ENCODE data around the gene CGB7. TPM values are rescaled to one million over a fixed set of nuclear protein-coding genes. Genes with fewer than 3 reads are reported as not detected.

CGB7 gene
- total RNA-seq, 1 experiment from 2014 or later = 1.0 TPM

DNA sequence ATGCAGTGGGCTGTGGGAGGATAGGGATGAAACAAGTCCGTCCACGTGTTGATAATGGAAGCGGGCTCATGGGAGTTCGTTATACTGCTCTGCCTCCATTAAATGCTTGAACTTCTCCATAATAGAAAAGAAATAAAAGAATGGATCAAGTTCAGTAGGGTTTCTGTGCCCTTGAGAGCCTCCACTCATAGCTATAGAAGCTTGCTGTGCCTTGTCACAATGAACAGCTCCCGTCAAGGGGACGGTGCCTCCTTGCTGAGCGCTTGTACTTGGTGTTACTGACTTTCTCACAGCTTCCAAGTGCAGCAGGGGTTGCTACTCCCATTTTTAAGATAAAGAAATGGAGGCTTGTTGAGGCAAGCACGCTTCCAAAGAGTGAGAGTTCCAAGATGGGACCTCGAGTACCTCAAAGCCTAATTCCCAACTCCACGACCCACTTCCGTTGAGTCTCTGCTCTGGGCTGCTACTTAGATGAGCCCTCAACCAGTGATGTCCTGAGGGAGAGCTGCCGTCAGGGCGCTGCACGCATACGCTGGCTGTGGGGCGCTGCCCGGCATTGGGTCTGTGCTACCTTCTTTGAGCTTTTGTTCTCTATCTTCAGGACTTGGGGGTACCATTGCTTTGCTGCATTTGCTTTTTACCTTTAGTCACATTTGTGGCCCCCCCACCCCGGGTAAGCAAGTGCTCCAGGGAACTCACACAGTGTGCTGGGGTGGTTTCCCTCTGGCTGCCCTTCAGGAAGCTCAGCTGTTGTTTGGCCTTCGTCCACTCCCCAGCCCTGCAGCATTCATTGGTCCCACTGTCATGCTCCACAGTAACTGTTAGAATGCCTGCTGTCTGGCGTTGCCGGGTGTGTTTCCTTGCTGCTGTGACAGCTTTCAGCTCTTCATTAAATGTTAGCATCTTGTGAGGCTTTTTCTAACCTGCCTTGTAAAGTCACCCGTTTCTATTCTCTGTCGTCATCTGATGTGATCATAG, 37.2 kb upstream of the CGB7 start:
- CTCF ChIA-PET = interaction anchor here (0.6 to 0.8 kb wide), 5 partner anchors 41 to 233 kb away, joined by 3 to 5 read pairs (median 4); no protein-coding TSS in a partner anchor
- TF ChIP-seq, protein P1, sequence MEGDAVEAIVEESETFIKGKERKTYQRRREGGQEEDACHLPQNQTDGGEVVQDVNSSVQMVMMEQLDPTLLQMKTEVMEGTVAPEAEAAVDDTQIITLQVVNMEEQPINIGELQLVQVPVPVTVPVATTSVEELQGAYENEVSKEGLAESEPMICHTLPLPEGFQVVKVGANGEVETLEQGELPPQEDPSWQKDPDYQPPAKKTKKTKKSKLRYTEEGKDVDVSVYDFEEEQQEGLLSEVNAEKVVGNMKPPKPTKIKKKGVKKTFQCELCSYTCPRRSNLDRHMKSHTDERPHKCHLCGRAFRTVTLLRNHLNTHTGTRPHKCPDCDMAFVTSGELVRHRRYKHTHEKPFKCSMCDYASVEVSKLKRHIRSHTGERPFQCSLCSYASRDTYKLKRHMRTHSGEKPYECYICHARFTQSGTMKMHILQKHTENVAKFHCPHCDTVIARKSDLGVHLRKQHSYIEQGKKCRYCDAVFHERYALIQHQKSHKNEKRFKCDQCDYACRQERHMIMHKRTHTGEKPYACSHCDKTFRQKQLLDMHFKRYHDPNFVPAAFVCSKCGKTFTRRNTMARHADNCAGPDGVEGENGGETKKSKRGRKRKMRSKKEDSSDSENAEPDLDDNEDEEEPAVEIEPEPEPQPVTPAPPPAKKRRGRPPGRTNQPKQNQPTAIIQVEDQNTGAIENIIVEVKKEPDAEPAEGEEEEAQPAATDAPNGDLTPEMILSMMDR (IDR thresholded peaks at IDR 0.05; ENCODE audit: unreplicated experiment) = no peak
- BruUV-seq (replicated peaks) = no TSS peak
- Mint-ChIP-seq H3K4me1 (ENCODE audit: low read depth, unreplicated experiment) (no peaks in the 10 kb centered on the region), H3K4me3 (ENCODE audit: low read depth, unreplicated experiment) (no peak overlapping the region), H3K27me3 (ENCODE audit: unreplicated experiment) (no peaks in the 10 kb centered on the region), H3K27ac (ENCODE audit: unreplicated experiment) (no peak overlapping the region), H3K36me3 (ENCODE audit: insufficient read depth, unreplicated experiment) (peaks cover 91% of the 10 kb centered on the region), H3K9me3 (ENCODE audit: low read depth, unreplicated experiment) (no peaks in the 10 kb centered on the region)
- intact Hi-C loops (cut with micrococcal nuclease; ENCODE audit: unreplicated experiment) = loop anchor here (5.0 kb wide), 1 partner anchor 113 kb away; no protein-coding TSS in a partner anchor
- no peak for DNase-seq

DNA sequence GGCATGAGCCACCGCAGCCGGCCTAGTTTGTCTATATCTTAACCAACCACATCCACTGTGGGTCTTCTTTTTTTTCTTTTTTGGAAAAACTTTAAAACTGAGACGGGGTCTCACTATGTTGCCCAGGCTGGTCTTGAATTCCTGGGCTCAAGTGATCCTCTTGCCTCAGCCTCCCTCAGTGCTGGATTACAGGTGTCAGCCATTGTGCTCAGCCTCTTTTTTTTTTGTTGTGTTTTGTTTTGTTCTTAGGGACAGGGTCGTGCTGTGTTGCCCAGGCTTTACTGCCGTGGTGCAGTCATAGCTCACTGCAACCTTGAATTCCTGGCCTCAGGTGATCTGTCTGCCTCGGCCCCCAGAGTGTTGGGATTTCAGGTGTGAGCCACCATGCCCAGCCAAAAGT, 35.1 kb upstream of the CGB7 start:
- H3K4me1 Mint-ChIP-seq (ENCODE audit: low read depth, unreplicated experiment) = peaks cover 2% of the 10 kb centered on the region
- intact Hi-C loops (cut with micrococcal nuclease; ENCODE audit: unreplicated experiment) = no loop called here
- H3K9me3 Mint-ChIP-seq (ENCODE audit: low read depth, unreplicated experiment) = no peaks in the 10 kb centered on the region
- H3K27ac Mint-ChIP-seq (ENCODE audit: unreplicated experiment) = no peak overlapping the region
- no peak overlapping the region for H3K4me3 Mint-ChIP-seq (ENCODE audit: low read depth, unreplicated experiment)
- no peaks in the 10 kb centered on the region for H3K27me3 Mint-ChIP-seq (ENCODE audit: unreplicated experiment)
- DNase-seq = no peak
- BruUV-seq (replicated peaks) = no TSS peak
- H3K36me3 Mint-ChIP-seq (ENCODE audit: insufficient read depth, unreplicated experiment) = peaks cover 91% of the 10 kb centered on the region
- CTCF ChIA-PET = no interaction called here
- TF ChIP-seq, protein P1 (IDR thresholded peaks at IDR 0.05; ENCODE audit: unreplicated experiment) = no peak

DNA sequence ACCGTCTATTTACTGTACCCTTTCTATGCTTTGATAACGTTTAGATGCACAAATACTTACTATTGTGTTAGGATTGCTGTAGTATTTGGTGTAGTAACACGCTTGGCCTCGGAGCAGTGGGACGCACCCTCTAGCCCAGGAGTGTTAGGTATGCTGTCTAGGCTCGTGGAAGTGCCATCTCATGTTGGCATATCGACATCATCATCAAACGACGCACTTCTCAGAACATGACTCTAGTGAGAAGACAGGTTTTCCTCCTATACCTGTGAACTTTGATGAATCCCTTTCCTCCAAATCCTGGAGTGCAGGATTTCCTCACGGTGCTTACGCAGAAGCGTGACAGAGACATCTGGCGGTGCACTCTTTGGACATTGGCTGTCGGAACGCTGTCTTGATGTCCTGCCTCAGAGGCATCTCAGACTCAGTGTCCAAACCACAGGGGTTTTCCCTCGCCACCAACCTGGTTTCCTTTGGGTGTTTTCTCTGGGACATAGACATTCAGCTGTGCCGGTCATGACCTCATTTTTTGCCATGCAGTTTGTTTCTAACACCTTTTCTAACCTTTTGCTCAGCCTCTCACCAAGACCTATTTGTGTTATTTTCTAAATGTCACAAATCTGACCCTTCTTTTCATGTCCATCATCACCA, 34.0 kb upstream of the CGB7 start:
- H3K4me1 Mint-ChIP-seq (ENCODE audit: low read depth, unreplicated experiment) = peaks cover 14% of the 10 kb centered on the region
- H3K27me3 Mint-ChIP-seq (ENCODE audit: unreplicated experiment) = no peaks in the 10 kb centered on the region
- CTCF ChIA-PET = interaction anchor here (0.6 to 0.7 kb wide), 2 partner anchors 66 to 382 kb away, joined by 3 to 5 read pairs; no protein-coding TSS in a partner anchor
- peaks cover 91% of the 10 kb centered on the region for H3K36me3 Mint-ChIP-seq (ENCODE audit: insufficient read depth, unreplicated experiment)
- intact Hi-C loops (cut with micrococcal nuclease; ENCODE audit: unreplicated experiment) = no loop called here
- H3K4me3 Mint-ChIP-seq (ENCODE audit: low read depth, unreplicated experiment) = no peak overlapping the region
- H3K27ac Mint-ChIP-seq (ENCODE audit: unreplicated experiment) = no peak overlapping the region
- no peak for DNase-seq
- TF ChIP-seq, protein P1 (IDR thresholded peaks at IDR 0.05; ENCODE audit: unreplicated experiment) = no peak
- H3K9me3 Mint-ChIP-seq (ENCODE audit: low read depth, unreplicated experiment) = no peaks in the 10 kb centered on the region
- BruUV-seq (replicated peaks) = no TSS peak

DNA sequence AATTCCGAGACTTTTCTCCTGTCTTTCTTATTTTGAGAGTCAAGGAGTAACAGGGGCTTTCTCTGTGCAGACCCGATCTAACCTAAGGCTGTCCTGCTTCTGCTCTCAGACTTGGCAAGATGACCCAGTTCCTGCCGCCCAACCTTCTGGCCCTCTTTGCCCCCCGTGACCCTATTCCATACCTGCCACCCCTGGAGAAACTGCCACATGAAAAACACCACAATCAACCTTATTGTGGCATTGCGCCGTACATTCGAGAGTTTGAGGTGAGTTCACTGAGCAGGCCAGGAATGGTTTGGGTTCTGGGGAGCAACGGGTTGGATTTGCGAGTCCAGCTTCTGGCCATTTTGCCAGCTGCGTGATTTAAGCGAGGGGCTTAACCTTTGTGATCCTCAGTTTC, 28.7 kb upstream of the CGB7 start:
- intact Hi-C loops (cut with micrococcal nuclease; ENCODE audit: unreplicated experiment) = no loop called here
- Mint-ChIP-seq H3K27me3 (ENCODE audit: unreplicated experiment) (no peaks in the 10 kb centered on the region), H3K27ac (ENCODE audit: unreplicated experiment) (peak overlapping the region; percentile 93), H3K4me1 (ENCODE audit: low read depth, unreplicated experiment) (peaks cover 30% of the 10 kb centered on the region), H3K9me3 (ENCODE audit: low read depth, unreplicated experiment) (no peaks in the 10 kb centered on the region), H3K36me3 (ENCODE audit: insufficient read depth, unreplicated experiment) (peaks cover 68% of the 10 kb centered on the region), H3K4me3 (ENCODE audit: low read depth, unreplicated experiment) (peak overlapping the region; percentile 92)
- DNase-seq = no peak
- CTCF ChIA-PET = interaction anchor here (0.5 to 1.1 kb wide), 3 partner anchors 13 to 113 kb away, joined by 6 to 7 read pairs (median 6); no protein-coding TSS in a partner anchor
- no TSS peak for BruUV-seq (replicated peaks)
- TF ChIP-seq, protein P1 (IDR thresholded peaks at IDR 0.05; ENCODE audit: unreplicated experiment) = no peak
